Anterior cingulate cortex (tissue), 58 donors: Measurements from ENCODE around the gene TRIM2.

ENCODE experiments used
- DNase-seq, 58 donors: peaks; one replicate each; lab custom pipeline; 2025; lab: John Stamatoyannopoulos, UW

TRIM2 gene

DNA sequence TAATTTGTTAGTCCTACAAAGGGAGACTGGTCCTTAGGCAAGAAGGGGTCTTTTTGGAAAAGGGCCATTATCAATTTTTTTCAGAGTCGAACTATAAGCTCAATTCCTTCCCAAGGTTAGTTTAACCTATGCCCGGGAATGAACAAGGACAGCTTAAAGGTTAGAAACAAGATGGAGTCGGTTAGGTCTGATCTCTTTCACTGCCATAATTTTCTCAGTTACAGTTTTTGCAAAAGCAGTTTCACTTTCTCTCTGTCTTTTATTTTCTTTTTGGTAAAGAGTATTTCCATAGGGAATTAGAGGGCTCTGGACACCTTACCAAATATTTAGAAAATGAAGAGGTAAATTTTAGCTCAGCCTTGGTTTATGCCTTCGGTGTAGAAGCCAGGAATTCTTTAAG, 64.1 kb downstream of the TRIM2 start:
- DNase-seq: no peak

GRCh38 chr4:153269218-153269990, 65.2 kb downstream of the TRIM2 start:
- no peak for DNase-seq

DNA sequence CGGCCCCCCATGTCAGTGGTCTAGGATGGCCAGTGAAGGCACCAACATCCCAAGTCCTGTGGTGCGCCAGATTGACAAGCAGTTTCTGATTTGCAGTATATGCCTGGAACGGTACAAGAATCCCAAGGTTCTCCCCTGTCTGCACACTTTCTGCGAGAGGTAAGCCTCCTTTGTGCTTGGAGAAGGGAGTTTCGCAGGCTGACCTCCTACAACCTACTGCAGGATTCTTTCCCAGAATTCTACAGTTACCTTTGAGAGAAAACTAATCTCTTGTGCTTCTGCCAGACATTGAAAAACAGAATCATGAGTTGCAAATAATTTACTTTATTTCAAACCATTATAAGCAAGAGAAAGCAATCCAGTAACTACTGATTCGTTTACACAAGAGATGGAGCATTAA, 66.1 kb downstream of the TRIM2 start:
- no peak for DNase-seq

DNA sequence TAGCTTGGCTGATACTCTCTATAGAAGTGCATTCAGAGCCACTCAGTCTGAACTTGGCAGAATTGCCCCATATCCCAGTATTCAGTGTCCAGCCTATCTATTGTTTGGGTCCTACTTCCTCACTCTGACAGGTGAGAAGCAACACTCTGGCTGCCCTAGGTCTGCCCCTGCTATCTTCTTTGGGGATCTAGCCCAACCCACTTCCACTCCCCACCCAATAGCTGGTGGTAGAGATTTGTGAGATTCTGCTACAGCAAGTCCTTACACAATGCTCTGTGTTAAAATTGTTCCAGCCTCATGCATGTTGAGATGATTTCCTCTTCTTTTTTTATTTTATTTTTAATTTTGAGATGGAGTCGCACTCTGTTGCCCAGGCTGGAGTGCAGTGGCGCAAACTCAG, 67.6 kb downstream of the TRIM2 start:
- DNase-seq: no peak

DNA sequence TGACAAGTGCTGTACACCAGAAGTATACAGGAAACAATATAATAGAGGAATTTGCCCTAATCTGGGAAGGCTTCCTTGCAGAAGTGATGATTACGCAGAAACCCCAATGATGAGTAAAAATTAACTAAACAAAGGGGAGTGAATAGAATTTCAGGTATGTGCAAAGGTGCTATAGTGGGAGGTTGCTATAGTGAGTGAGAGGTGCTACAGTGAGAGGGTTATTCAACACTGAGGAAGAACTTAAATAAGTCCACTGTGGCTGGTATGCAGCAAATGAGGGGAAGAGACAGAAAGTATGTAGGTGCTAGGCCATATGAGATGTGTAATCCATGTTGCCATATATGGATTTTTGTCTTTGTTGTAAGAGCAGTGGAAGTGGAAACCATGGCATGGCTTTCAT, 69.5 kb downstream of the TRIM2 start:
- DNase-seq: no peak

- DNase-seq: no peak
These were observed 70.7 kb downstream of the TRIM2 start for GRCh38 chr4:153274967-153275366.

DNA sequence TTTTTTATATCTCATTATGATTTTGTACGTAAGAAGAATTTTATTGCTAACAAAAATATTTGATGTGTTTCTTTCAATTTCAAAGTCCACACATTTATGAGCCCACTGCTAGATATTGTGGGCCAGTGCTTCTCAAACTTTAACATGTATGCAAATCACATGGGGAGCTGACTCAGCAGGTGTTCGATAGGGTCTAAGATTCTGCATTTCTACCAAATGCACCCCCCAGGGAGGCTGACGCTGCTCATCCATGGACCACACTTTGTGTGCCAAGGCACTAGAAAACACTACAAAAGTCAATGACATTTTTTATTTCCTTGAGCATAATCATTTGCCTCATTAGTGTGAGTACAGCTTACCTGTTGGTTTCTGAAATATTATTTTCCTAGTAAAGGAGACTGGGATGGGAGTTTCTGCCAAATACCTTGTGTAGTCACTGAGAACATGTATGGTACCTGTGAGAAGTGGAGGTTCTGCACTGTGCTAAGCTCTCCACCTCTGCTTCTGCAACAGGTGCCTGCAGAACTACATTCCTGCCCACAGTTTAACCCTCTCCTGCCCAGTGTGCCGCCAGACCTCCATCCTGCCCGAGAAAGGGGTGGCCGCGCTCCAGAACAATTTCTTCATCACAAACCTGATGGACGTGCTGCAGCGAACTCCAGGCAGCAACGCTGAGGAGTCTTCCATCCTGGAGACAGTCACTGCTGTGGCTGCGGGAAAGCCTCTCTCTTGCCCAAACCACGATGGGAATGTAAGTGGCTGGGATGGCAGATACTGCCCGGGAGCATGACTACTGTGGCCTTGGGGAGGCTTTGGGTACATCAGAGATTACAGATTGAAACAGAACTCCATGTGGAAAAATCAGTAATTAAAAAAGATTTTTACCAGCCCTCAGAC, 71.4 kb downstream of the TRIM2 start:
- DNase-seq: no peak

DNA sequence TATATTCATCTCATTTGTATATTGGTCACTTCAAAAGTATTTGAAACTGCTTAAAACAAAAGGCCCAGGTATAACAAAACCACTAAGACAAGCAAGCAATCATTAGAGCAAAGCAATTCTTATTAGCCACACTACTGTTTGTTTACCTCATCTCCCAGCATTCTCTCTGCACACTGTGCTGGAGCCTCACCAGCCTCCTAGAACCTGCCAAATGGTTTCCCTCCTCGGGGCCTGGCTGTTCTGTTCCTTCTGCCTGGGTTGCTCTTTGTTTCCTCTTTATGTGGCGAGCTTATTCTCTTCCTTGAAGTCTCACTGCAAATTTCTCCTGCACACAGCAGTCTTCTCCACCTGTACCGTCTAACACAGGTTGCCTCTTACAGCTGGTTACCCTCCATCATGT, 72.7 kb downstream of the TRIM2 start:
- DNase-seq: peak in 27 of 58 donors; percentile 8 to 65 (median 21)

- no peak for DNase-seq
These were observed 77.2 kb downstream of the TRIM2 start for GRCh38 chr4:153281476-153281875.

- DNase-seq: no peak
These were observed 77.8 kb downstream of the TRIM2 start for GRCh38 chr4:153282023-153282422.

GRCh38 chr4:153283260-153283659, 79.0 kb downstream of the TRIM2 start:
- DNase-seq: no peak

- DNase-seq: no peak
These were observed 85.9 kb downstream of the TRIM2 start for GRCh38 chr4:153290134-153290533.

- no peak for DNase-seq
These were observed 87.3 kb downstream of the TRIM2 start for GRCh38 chr4:153291562-153291961.

DNA sequence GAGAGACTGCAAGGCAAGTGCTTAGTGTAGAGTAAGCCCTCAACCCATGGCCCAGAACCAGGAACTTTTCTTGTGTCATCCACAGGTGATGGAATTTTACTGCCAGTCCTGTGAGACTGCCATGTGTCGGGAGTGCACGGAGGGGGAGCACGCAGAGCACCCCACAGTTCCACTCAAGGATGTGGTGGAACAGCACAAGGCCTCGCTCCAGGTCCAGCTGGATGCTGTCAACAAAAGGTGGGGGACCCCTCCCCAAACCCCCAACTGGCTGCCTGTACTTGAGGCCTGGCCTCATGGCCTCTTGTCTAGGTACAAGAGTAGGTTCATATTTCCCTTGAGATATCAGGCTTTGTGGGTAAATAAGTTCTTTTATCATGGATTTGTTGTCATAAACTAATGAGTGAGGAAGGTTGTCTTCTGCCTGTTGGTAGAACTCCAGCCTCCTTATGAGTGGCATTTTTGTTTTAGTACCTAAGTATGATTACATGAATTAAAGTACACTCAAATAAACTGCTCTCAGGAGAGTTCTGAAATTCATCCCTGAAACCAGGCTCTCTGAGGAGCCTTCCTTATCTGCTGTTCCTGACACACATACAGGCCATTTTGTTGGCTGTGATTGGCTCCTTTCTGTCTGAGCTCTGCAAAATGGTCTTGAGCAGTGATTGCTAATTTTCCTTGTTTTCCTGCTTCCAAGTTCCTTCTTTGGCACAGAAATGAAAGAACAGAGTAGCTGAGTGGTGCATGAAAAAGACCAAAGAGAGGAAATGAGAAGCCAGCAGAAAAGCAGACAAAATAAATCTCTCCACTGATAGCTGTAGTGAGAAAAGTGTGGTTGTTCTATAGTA, 88.9 kb downstream of the TRIM2 start:
- DNase-seq: no peak

- no peak for DNase-seq
These were observed 89.5 kb downstream of the TRIM2 start for GRCh38 chr4:153293742-153294057.

DNA sequence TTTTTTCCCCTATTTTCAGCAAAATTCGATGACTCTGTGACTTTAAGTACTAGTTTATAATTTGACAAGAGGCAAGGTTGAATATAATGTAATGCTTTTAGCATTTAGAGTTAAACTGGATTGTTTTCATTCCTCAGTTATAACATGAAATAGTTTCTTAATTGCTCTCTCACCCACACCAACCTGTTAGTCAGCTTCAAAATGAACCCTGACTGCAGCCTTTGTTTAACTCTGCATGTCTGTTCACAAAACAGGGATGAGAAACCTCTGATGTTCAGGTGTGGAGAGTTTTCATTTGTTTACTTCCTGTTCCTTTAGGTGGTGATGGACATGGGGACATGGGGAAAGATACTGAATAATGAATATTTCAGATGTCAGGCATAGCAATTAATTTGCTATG, 90.4 kb downstream of the TRIM2 start:
- DNase-seq: no peak

DNA sequence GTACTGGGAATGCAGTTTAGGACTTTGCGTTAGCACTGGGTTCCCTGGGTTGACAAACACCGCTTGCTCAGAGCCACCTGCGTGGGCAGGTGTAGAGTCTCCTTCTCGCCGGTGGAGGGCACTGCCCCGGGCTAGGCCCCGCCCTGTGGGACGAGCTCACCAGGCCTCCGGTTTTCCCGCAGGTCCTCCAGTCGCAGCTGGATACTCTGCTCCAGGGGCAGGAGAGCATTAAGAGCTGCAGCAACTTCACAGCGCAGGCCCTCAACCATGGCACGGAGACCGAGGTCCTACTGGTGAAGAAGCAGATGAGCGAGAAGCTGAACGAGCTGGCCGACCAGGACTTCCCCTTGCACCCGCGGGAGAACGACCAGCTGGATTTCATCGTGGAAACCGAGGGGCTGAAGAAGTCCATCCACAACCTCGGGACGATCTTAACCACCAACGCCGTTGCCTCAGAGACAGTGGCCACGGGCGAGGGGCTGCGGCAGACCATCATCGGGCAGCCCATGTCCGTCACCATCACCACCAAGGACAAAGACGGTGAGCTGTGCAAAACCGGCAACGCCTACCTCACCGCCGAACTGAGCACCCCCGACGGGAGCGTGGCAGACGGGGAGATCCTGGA, 91.0 kb downstream of the TRIM2 start:
- no peak for DNase-seq

GRCh38 chr4:153296040-153296823, 92.0 kb downstream of the TRIM2 start:
- DNase-seq: no peak

DNA sequence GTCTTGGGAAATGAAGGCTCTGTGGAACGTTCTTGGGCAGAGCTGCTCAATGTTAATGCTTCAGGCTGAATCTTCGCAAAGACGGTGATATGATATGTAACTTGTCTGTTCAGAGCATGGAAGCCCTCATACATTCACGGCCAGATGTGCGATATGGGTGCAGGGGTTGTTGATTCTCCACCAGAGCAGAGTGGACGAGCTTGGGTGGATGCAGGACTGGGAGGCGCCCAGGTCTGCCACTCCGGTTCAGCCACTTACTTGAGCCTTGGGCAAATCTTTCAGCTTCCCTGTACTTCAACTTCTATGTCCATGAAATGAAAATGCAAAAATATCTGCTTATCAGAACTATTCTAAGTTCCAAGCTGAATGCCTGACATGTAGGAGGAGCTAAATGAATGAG, 92.9 kb downstream of the TRIM2 start:
- no peak for DNase-seq

GRCh38 chr4:153310793-153311192, 106.5 kb downstream of the TRIM2 start:
- DNase-seq: no peak
